Measurements from ENCODE around the gene WT1. TPM values are rescaled to one million over a fixed set of nuclear protein-coding genes. Genes with fewer than 3 reads are reported as not detected.

The WT1 gene
- total and polyA plus RNA-seq, 4 donors = 0.15 to 0.87 TPM; not detected in 2

GRCh38 chr11:32388871-32389770 is 46.2 kb downstream of the WT1 start:
- H3K36me3 ChIP-seq (ENCODE audit: control insufficient read depth in 1 of 2, insufficient read depth in 2 of 2, low read length in 1 of 2) = no peaks in the 10 kb centered on the region
- H3K27me3 ChIP-seq (ENCODE audit: control insufficient read depth in 1 of 2, insufficient read depth in 2 of 2, low read length in 1 of 2) = no peaks in the 10 kb centered on the region
- H3K9me3 ChIP-seq (ENCODE audit: control insufficient read depth, low read length) = no peaks in the 10 kb centered on the region
- intact Hi-C loops (cut with DNase I) = no loop called here
- no peak for ATAC-seq (ENCODE audit: low FRiP score)
- no peaks in the 10 kb centered on the region for H3K4me1 ChIP-seq (ENCODE audit: control insufficient read depth in 1 of 2, insufficient read depth in 2 of 2, low read length in 2 of 2)
- no peak overlapping the region for H3K4me3 ChIP-seq (ENCODE audit: low read length in 2 of 2)
- WGBS, 2 donors = 68 to 69% methylated on average over 10 of the region's 10 CpGs
- DNase-seq = no peak
- H3K27ac ChIP-seq (ENCODE audit: low read depth in 1 of 2, low read length in 2 of 2) = no peak overlapping the region

DNA sequence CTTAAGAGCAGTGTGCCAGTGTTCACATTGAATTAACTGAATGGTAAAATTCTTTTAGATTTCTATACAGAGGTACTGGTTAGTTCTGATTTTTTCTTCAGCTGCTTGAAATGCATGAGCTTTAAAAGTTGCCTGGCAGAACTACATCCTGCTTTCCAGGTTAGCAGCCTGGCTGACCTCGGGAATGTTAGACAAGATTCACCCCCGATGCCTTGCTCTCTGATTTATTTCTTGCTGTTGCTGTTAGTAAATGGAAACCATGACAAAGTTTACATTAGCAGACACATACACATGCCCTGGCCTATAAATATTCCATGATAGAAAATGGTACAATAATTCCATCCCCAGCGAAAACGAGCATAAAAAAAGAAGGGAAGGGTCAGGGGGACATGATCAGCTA is 47.0 kb downstream of the WT1 start:
- H3K9me3 ChIP-seq (ENCODE audit: control insufficient read depth, low read length) = no peaks in the 10 kb centered on the region
- no peak for DNase-seq
- no peak overlapping the region for H3K4me3 ChIP-seq (ENCODE audit: low read length in 2 of 2)
- no peaks in the 10 kb centered on the region for H3K27me3 ChIP-seq (ENCODE audit: control insufficient read depth in 1 of 2, insufficient read depth in 2 of 2, low read length in 1 of 2)
- H3K27ac ChIP-seq (ENCODE audit: low read depth in 1 of 2, low read length in 2 of 2) = no peak overlapping the region
- WGBS, 2 donors = 27 to 31% methylated on average over 4 of the region's 4 CpGs
- H3K4me1 ChIP-seq (ENCODE audit: control insufficient read depth in 1 of 2, insufficient read depth in 2 of 2, low read length in 2 of 2) = no peaks in the 10 kb centered on the region
- intact Hi-C loops (cut with DNase I) = no loop called here
- no peaks in the 10 kb centered on the region for H3K36me3 ChIP-seq (ENCODE audit: control insufficient read depth in 1 of 2, insufficient read depth in 2 of 2, low read length in 1 of 2)
- ATAC-seq (ENCODE audit: low FRiP score) = no peak

- Histone ChIP-seq H3K27me3 (ENCODE audit: control insufficient read depth in 1 of 2, insufficient read depth in 2 of 2, low read length in 1 of 2) (no peaks in the 10 kb centered on the region), H3K9me3 (ENCODE audit: control insufficient read depth, low read length) (no peaks in the 10 kb centered on the region), H3K4me1 (ENCODE audit: control insufficient read depth in 1 of 2, insufficient read depth in 2 of 2, low read length in 2 of 2) (no peaks in the 10 kb centered on the region), H3K27ac (ENCODE audit: low read depth in 1 of 2, low read length in 2 of 2) (no peak overlapping the region), H3K4me3 (ENCODE audit: low read length in 2 of 2) (no peak overlapping the region), H3K36me3 (ENCODE audit: control insufficient read depth in 1 of 2, insufficient read depth in 2 of 2, low read length in 1 of 2) (no peaks in the 10 kb centered on the region)
- no peak for DNase-seq
- ATAC-seq (ENCODE audit: low FRiP score) = no peak
- intact Hi-C loops (cut with DNase I) = no loop called here
- 82 to 85% methylated on average over 4 of the region's 4 CpGs for WGBS, 2 donors
Measured at GRCh38 chr11:32387411-32387810, 47.9 kb downstream of the WT1 start.

GRCh38 chr11:32386770-32387377 is 48.5 kb downstream of the WT1 start:
- H3K4me3 ChIP-seq (ENCODE audit: low read length in 2 of 2) = no peak overlapping the region

GRCh38 chr11:32385998-32386397 is 49.3 kb downstream of the WT1 start:
- WGBS, 2 donors = 23 to 27% methylated on average over 2 of the region's 2 CpGs
- Histone ChIP-seq H3K27ac (ENCODE audit: low read depth in 1 of 2, low read length in 2 of 2) (no peak overlapping the region), H3K4me1 (ENCODE audit: control insufficient read depth in 1 of 2, insufficient read depth in 2 of 2, low read length in 2 of 2) (no peaks in the 10 kb centered on the region), H3K9me3 (ENCODE audit: control insufficient read depth, low read length) (no peaks in the 10 kb centered on the region), H3K36me3 (ENCODE audit: control insufficient read depth in 1 of 2, insufficient read depth in 2 of 2, low read length in 1 of 2) (no peaks in the 10 kb centered on the region), H3K4me3 (ENCODE audit: low read length in 2 of 2) (no peak overlapping the region), H3K27me3 (ENCODE audit: control insufficient read depth in 1 of 2, insufficient read depth in 2 of 2, low read length in 1 of 2) (no peaks in the 10 kb centered on the region)
- ATAC-seq (ENCODE audit: low FRiP score) = no peak
- no peak for DNase-seq
- intact Hi-C loops (cut with DNase I) = no loop called here

More at GRCh38 chr11:32386770-32387377, 48.5 kb downstream of the WT1 start:
- intact Hi-C loops (cut with DNase I) = no loop called here
- no peak overlapping the region for H3K27ac ChIP-seq (ENCODE audit: low read depth in 1 of 2, low read length in 2 of 2)
- WGBS, 2 donors = 20 to 29% methylated on average over 8 of the region's 8 CpGs
- H3K27me3 ChIP-seq (ENCODE audit: control insufficient read depth in 1 of 2, insufficient read depth in 2 of 2, low read length in 1 of 2) = no peaks in the 10 kb centered on the region
- H3K36me3 ChIP-seq (ENCODE audit: control insufficient read depth in 1 of 2, insufficient read depth in 2 of 2, low read length in 1 of 2) = no peaks in the 10 kb centered on the region
- DNase-seq = no peak
- H3K9me3 ChIP-seq (ENCODE audit: control insufficient read depth, low read length) = no peaks in the 10 kb centered on the region
- H3K4me1 ChIP-seq (ENCODE audit: control insufficient read depth in 1 of 2, insufficient read depth in 2 of 2, low read length in 2 of 2) = no peaks in the 10 kb centered on the region
- ATAC-seq (ENCODE audit: low FRiP score) = no peak

DNA sequence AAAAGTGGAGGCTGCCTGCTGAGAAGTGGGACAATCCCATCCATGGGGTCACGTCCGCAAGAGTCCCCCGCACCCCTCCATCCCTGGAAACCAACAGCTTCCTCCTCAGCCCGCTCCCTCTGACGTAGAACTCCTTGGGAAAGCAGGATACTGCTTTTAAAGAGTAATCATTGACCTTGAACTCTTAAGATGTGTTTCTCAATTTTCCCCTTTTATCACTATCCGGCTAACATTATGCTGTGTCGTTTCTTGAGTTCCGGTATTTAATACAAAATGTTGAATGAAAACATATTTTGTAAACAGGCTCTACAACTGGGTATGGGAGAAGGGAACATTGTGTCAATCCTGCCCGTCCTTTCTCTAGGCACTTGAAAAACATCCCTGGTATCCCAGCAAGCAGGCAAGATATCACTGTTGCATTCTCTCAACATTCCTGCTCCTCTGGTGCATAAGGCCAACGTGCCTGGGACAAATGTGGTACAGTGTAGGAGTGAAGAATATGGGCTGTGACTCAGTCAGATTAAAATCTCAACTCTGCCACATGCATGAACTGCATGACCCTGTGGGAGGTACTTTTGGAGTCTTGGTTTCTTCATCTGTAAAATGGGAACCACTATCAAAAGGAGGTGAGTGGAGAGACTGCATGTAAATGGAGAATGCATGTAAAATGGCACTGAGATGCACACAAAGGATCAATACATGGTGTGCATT is 52.8 kb downstream of the WT1 start:
- Histone ChIP-seq H3K4me3 (ENCODE audit: low read length in 2 of 2) (no peak overlapping the region), H3K27me3 (ENCODE audit: control insufficient read depth in 1 of 2, insufficient read depth in 2 of 2, low read length in 1 of 2) (no peaks in the 10 kb centered on the region), H3K9me3 (ENCODE audit: control insufficient read depth, low read length) (peaks cover 3% of the 10 kb centered on the region), H3K36me3 (ENCODE audit: control insufficient read depth in 1 of 2, insufficient read depth in 2 of 2, low read length in 1 of 2) (no peaks in the 10 kb centered on the region), H3K27ac (ENCODE audit: low read depth in 1 of 2, low read length in 2 of 2) (no peak overlapping the region), H3K4me1 (ENCODE audit: control insufficient read depth in 1 of 2, insufficient read depth in 2 of 2, low read length in 2 of 2) (no peaks in the 10 kb centered on the region)
- WGBS, 2 donors = 69 to 71% methylated on average over 10 of the region's 10 CpGs
- intact Hi-C loops (cut with DNase I) = no loop called here
- ATAC-seq (ENCODE audit: low FRiP score) = no peak
- no peak for DNase-seq

DNA sequence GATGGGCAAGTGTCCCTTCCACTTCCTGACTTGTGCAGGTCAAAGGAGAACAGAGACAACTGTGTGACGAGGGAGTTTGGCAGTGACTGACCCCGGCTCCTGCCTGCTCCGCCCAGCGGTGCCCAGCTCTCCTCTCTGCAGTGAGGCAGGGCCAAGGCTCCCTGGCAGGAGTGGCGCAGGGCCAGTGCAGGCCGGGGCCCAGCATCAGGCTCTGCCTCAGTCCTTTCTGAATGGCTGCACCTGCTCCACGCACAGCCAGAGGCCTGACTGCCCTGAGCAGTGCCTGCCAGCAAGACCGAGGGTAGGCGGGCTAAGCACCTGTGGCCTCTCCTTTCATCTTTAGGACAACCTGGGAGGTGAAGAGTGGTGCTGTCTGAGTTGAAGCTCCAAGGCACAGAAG is 54.2 kb downstream of the WT1 start:
- Histone ChIP-seq H3K36me3 (ENCODE audit: control insufficient read depth in 1 of 2, insufficient read depth in 2 of 2, low read length in 1 of 2) (no peaks in the 10 kb centered on the region), H3K4me1 (ENCODE audit: control insufficient read depth in 1 of 2, insufficient read depth in 2 of 2, low read length in 2 of 2) (no peaks in the 10 kb centered on the region), H3K9me3 (ENCODE audit: control insufficient read depth, low read length) (peaks cover 3% of the 10 kb centered on the region), H3K27ac (ENCODE audit: low read depth in 1 of 2, low read length in 2 of 2) (no peak overlapping the region), H3K27me3 (ENCODE audit: control insufficient read depth in 1 of 2, insufficient read depth in 2 of 2, low read length in 1 of 2) (no peaks in the 10 kb centered on the region), H3K4me3 (ENCODE audit: low read length in 2 of 2) (no peak overlapping the region)
- WGBS, 2 donors = 85 to 89% methylated on average over 9 of the region's 9 CpGs
- DNase-seq (no peak), ATAC-seq (ENCODE audit: low FRiP score) (no peak)
- intact Hi-C loops (cut with DNase I) = no loop called here

- H3K4me1 ChIP-seq (ENCODE audit: control insufficient read depth in 1 of 2, insufficient read depth in 2 of 2, low read length in 2 of 2) = no peaks in the 10 kb centered on the region
- no peak overlapping the region for H3K27ac ChIP-seq (ENCODE audit: low read depth in 1 of 2, low read length in 2 of 2)
- 46 to 48% methylated on average over 10 of the region's 10 CpGs for WGBS, 2 donors
- no peaks in the 10 kb centered on the region for H3K27me3 ChIP-seq (ENCODE audit: control insufficient read depth in 1 of 2, insufficient read depth in 2 of 2, low read length in 1 of 2)
- H3K4me3 ChIP-seq (ENCODE audit: low read length in 2 of 2) = no peak overlapping the region
- peaks cover 3% of the 10 kb centered on the region for H3K9me3 ChIP-seq (ENCODE audit: control insufficient read depth, low read length)
- H3K36me3 ChIP-seq (ENCODE audit: control insufficient read depth in 1 of 2, insufficient read depth in 2 of 2, low read length in 1 of 2) = no peaks in the 10 kb centered on the region
- intact Hi-C loops (cut with DNase I) = no loop called here
- ATAC-seq (ENCODE audit: low FRiP score) (no peak), DNase-seq (no peak)
Measured at GRCh38 chr11:32379719-32380118, 55.6 kb downstream of the WT1 start.

Measured in aorta (tissue), 5 donors.